ENCODE data around the gene CEP104.

Gene CEP104

DNA sequence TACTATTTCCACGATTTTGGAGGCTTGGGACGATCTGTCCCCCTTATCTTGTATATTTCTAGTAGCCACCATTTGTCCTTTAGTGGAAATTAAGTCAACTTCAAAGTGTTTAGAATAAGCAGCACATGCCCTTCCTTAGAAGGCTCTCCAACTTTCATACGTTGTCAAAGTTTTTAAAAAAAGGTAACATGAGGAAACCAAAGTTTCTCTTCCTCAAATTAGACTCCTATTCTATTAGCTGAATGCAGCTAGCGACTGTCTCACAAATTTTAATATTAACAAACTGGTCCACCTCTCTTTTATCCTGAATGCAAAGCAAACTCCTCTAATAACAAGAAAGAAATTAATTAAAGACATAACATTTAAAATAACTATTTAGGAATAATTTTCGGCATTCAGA lies 36.2 kb upstream of the CEP104 start:
- DNase-seq, result no peak

DNA sequence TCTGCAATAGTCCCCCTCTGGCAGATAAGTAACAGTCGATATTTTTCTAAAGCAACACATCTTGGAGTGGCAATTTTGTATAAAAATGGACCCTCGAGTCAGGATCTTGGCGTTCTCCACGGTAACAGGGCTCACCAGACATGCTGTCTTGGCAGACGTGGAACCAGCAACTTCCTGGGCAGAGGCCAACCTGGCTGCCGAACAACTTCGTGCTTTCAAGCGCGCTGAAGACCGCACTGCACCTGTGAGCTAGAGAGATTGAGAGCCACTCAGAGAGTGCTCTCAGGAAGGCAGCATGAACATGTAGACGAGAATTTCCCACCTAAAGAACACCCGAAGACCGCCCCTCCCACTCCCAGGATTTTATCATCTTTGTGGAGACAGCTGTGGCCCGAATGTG lies 35.7 kb upstream of the CEP104 start:
- no peak for DNase-seq

GRCh38 chr1:3891329-3891865 lies 34.4 kb upstream of the CEP104 start:
- DNase-seq, result no peak

DNA sequence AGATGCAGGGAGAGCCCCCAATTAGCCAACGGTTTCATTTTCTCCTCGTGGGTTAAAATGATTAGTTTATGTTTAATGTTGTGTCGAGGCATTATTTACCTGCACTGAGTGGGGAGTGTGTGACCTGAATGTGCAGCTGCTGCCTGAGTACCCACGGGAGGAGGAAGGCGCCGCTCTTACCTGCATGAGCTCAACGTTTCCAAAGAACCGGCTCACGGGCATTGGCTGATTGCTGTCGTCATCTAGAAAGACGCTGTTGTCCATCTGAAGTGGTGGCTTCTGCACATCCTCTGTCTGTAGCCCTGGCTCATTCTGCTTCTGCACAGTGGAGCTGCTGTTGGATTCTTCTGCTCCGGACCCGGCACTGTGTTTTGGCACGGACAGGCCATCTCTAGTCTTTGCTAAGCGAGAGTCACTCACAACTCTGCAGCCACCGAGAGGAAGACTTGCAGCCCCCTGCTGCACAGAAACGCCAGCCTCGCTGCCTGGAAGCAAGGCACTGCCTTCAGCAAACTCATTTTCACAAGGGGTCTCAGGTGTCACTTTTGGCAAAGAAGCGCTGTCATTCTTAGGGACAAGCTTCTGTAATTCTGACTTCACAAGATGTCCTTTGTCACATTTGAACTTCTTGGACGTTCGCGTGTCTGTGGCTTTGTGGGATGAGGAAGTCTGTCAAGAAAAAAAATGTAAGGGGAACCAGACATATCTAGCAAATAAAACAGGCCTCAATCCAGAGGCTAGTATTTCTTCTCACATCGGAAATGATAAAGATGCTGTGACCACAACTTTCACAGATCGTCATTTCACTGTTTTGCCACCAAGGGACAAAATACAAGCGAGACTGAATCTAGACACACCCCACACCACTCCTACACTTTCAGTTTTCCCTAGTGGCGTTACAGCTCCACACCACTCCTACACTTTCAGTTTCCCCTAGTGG lies 33.6 kb upstream of the CEP104 start:
- no peak for DNase-seq

GRCh38 chr1:3889936-3890335 lies 32.9 kb upstream of the CEP104 start:
- DNase-seq, result no peak

DNA sequence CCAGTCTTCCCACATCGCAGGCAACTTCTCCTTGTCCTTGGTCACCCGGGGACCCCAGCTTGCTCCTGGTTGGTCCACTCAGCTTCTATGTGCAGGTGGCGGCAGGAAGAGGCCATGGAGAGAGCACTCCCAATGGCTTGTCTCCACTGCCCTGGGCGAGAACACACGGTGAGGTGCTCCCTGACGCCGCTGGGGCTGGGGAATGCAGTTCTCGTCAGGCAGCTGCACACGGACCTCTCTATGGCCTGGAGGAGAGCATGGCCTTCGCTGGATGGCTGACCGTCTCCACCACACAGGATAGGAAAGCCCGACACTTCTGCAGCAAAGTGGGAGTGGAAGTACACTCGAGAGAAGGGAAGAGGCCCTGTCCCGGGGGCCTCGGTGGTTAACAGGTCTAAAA lies 31.3 kb upstream of the CEP104 start:
- DNase-seq, result no peak

DNA sequence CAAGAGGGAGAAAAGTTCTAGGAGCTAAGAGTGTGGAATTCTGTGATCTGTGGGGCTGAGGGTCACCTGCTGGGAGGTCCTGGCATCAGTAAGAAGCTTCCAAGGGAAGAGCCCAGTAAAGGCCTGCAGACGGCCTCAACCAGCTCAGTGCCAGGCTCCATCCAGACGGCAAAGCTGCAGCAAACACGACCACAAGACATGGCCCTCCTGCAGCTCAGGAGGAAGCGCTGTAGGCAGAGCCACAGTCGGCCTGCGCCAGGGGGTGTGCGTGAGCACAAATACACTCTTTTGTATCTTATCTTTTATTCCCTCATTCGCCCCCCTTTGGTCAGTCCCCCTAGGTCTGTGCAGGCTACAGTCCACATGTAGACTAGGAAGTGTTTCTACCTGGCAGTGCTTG lies 29.7 kb upstream of the CEP104 start:
- DNase-seq, result no peak

GRCh38 chr1:3886106-3886670 lies 29.2 kb upstream of the CEP104 start:
- DNase-seq, result no peak

GRCh38 chr1:3885611-3886010 lies 28.6 kb upstream of the CEP104 start:
- no peak for DNase-seq

GRCh38 chr1:3884966-3885365 lies 28.0 kb upstream of the CEP104 start:
- no peak for DNase-seq

GRCh38 chr1:3883194-3883925 lies 26.3 kb upstream of the CEP104 start:
- no peak for DNase-seq

- DNase-seq, result no peak
Measured at GRCh38 chr1:3881193-3881480, 24.1 kb upstream of the CEP104 start.

- DNase-seq, result no peak
Measured at GRCh38 chr1:3880429-3881192, 23.6 kb upstream of the CEP104 start.

GRCh38 chr1:3879787-3880428 lies 22.9 kb upstream of the CEP104 start:
- no peak for DNase-seq

DNA sequence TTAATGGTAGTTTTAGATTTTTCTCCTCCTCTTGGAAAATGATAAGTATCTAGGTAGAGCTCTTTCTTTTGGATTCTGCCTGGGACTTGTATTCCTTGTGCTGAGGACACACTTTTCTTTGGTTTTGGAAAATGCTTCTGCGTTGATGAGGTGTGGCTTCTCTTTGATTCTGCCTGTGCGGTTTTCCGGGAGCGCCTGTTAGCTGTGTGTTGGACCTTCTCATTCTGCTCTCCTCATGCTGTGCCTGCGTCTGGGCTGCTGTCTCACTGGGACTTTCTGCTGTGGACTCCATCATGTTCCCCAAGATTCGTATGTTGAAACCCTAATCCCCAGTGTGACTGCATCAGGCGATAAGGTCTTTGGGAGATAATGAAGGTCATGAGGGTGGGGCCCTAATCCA lies 22.1 kb upstream of the CEP104 start:
- no peak for DNase-seq

- no peak for DNase-seq
Measured at GRCh38 chr1:3876716-3877115, 19.7 kb upstream of the CEP104 start.

DNA sequence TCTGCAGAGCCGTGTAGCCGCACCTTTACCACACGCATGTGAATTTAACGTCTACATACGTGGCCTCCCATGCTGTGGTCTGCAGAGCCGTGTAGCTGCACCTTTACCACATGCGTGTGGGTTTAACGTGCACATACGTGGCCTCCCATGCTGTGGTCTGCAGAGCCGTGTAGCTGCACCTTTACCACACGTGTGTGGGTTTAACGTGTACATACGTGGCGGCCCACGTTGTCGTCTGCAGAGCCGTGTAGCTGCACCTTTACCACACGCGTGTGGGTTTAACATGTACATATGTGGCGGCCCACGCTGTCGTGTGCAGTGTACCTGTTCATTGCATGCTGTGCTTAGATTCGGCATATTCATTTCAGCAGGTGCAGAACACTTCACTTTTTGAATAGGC lies 17.7 kb upstream of the CEP104 start:
- no peak for DNase-seq

GRCh38 chr1:3872546-3872945 lies 15.5 kb upstream of the CEP104 start:
- no peak for DNase-seq

- no peak for DNase-seq
Measured at GRCh38 chr1:3871451-3871805, 14.4 kb upstream of the CEP104 start.

GRCh38 chr1:3869751-3870301 lies 12.8 kb upstream of the CEP104 start:
- DNase-seq, result no peak

GRCh38 chr1:3868464-3869006 lies 11.5 kb upstream of the CEP104 start:
- DNase-seq, result no peak

DNA sequence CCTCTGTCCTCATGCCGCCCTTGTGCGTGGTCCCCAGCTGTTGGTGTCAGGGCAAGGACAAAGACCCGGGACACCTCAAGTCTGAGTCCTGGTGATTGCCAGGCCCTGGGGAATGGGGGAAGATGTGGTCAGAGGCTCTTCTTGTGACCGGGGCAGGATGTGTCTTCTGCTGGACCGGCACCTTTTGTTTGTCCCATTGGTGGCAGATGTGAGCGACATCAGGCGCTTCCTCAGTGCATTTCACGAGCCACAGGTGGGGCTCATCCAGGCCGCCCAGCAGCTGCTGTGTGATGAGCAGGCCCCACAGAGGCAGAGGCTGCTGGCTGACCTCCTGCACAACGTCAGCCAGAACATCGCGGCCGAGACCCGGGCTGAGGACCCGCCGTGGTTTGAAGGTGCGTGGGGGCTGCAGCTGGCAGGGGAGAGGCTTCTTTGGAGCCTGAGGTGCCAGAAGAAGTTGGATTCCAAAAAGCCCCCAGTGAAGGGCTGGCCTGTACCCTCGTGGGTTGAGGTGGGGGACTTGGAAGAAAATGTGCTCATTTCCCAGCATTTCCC lies 8.7 kb upstream of the CEP104 start:
- DNase-seq, result no peak

Measured in NCI-H1105 treated with DMSO at 0.1 percent for 48 hours (cell line).